Activated CD8-positive, alpha-beta T cell treated with anti-CD3 and anti-CD28 coated beads for 36 hours (primary cell): ENCODE measurements around the gene FOXN3. TPM values are rescaled to one million over a fixed set of nuclear protein-coding genes. Genes with fewer than 3 reads are reported as not detected.

Experiments used
- ATAC-seq: fragments of 200-7000 bp; cut with Tn5 transposase; one replicate; pipeline ENCODE4 v1.10.0; 2021; ENCODE audit warnings: mild to moderate bottlenecking, moderate library complexity
- CTCF ChIA-PET: fragments of 350-600 bp; sonication (Branson Sonifier 250); formaldehyde crosslinking; loops from one replicate; lab custom pipeline; 2021; ENCODE audit warnings: antibody characterized with exemption; lab: Charles Lee
- POLR2A ChIA-PET: fragments of 350-600 bp; sonication (Branson Sonifier 250); formaldehyde crosslinking; loops from one replicate; lab custom pipeline; 2021; ENCODE audit warnings: antibody characterized with exemption; lab: Charles Lee
- DNase-seq: peaks from one replicate; pipeline ENCODE4 v3.0.0-alpha.2; 2020
- H3K27ac Mint-ChIP-seq: one replicate; pipeline ENCODE4 v1.8.0; 2021; ENCODE audit warnings: mild to moderate bottlenecking, mixed read lengths
- H3K27me3 Mint-ChIP-seq: one replicate; pipeline ENCODE4 v1.8.0; 2021; ENCODE audit warnings: mixed read lengths
- H3K36me3 Mint-ChIP-seq: one replicate; pipeline ENCODE4 v1.8.0; 2021; ENCODE audit warnings: low read depth, mixed read lengths
- H3K4me1 Mint-ChIP-seq: one replicate; pipeline ENCODE4 v1.8.0; 2021; ENCODE audit warnings: low read depth, mixed read lengths
- H3K4me3 Mint-ChIP-seq: one replicate; pipeline ENCODE4 v1.8.0; 2021; ENCODE audit warnings: mild to moderate bottlenecking, moderate library complexity, mixed read lengths
- H3K9me3 Mint-ChIP-seq: one replicate; pipeline ENCODE4 v1.8.0; 2021; ENCODE audit warnings: mixed read lengths
- intact Hi-C: fragments of 100-400 bp; cut with micrococcal nuclease; formaldehyde crosslinking; loops from one replicate; pipeline ENCODE4 v1.10.0; 2022
- total RNA-seq, 2 experiments: library from RNA; stranded (reverse); gene quantifications; one replicate each; pipeline ENCODE4 v1.2.3, GENCODE V29; 2021
- TF ChIP-seq, protein P1 (sequence below): fragments of 200-600 bp; IDR thresholded peaks from one replicate; pipeline ENCODE4 v1.8.0; 2022; ENCODE audit warnings: antibody characterized with exemption, mild to moderate bottlenecking

Gene FOXN3
- total RNA-seq, 2 experiments from 2014 or later, result 83.4 to 85.0 TPM

DNA sequence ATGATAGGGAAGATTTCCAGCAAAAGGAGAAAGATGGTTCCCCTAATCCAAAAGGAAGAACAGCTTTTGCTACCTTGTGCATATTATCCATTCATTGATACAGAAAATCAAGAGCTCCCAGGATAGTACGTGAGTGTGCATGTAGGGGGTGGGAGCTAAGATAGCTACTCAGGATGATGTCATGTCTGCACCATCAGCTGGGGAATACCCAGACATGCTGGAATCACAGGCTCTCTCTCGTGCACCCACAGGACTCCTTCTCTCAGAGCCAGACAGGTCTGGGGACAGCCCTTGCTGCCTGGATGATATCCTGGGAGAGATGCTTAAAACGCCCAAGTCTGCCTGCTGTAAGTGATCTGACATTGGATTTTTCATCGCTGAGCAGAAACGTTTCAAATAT, 38.9 kb downstream of the FOXN3 start:
- H3K4me3 Mint-ChIP-seq, result no peak overlapping the region
- TF ChIP-seq, protein P1, sequence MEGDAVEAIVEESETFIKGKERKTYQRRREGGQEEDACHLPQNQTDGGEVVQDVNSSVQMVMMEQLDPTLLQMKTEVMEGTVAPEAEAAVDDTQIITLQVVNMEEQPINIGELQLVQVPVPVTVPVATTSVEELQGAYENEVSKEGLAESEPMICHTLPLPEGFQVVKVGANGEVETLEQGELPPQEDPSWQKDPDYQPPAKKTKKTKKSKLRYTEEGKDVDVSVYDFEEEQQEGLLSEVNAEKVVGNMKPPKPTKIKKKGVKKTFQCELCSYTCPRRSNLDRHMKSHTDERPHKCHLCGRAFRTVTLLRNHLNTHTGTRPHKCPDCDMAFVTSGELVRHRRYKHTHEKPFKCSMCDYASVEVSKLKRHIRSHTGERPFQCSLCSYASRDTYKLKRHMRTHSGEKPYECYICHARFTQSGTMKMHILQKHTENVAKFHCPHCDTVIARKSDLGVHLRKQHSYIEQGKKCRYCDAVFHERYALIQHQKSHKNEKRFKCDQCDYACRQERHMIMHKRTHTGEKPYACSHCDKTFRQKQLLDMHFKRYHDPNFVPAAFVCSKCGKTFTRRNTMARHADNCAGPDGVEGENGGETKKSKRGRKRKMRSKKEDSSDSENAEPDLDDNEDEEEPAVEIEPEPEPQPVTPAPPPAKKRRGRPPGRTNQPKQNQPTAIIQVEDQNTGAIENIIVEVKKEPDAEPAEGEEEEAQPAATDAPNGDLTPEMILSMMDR, result no peak
- POLR2A ChIA-PET, result no interaction called here
- DNase-seq (peak; percentile 53), ATAC-seq (peak; percentile 93)
- peaks cover 49% of the 10 kb centered on the region for H3K36me3 Mint-ChIP-seq
- peak overlapping the region; percentile 22 for H3K27ac Mint-ChIP-seq
- peaks cover 48% of the 10 kb centered on the region for H3K4me1 Mint-ChIP-seq
- peaks cover 13% of the 10 kb centered on the region for H3K9me3 Mint-ChIP-seq
- CTCF ChIA-PET, result interaction anchor here (0.9 kb wide), 1 partner anchor 13 kb away, joined by 3 read pairs; no protein-coding TSS in a partner anchor
- intact Hi-C loops, result no loop called here
- no peaks in the 10 kb centered on the region for H3K27me3 Mint-ChIP-seq

DNA sequence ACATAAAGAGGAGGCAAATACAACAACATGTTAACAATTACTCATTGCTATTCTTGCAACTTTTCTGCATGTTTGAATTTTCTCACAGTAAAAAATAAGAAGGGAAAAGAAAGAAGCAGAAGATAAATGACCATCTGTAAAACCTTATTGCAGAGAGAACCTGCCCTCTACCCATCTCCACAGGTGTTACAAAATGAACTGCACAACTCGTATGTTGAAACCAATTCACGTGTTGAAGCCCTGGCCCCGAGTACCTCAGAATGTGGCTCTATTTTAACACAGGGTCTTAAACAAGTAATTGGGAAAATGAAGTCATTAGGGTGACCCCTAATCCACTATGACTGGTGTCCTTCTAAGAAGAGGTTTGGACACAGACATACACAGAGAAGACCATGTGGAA, 39.5 kb downstream of the FOXN3 start:
- no peak overlapping the region for H3K27ac Mint-ChIP-seq
- CTCF ChIA-PET, result interaction anchor here (1.0 kb wide), 1 partner anchor 13 kb away, joined by 3 read pairs; no protein-coding TSS in a partner anchor
- DNase-seq (no peak), ATAC-seq (no peak)
- no peaks in the 10 kb centered on the region for H3K27me3 Mint-ChIP-seq
- H3K4me1 Mint-ChIP-seq, result peaks cover 51% of the 10 kb centered on the region
- POLR2A ChIA-PET, result interaction anchor here (1.1 kb wide), 1 partner anchor 21 kb away, joined by 4 read pairs; no protein-coding TSS in a partner anchor
- H3K9me3 Mint-ChIP-seq, result peaks cover 13% of the 10 kb centered on the region
- intact Hi-C loops, result no loop called here
- peaks cover 50% of the 10 kb centered on the region for H3K36me3 Mint-ChIP-seq
- TF ChIP-seq, protein P1, result no peak
- no peak overlapping the region for H3K4me3 Mint-ChIP-seq

DNA sequence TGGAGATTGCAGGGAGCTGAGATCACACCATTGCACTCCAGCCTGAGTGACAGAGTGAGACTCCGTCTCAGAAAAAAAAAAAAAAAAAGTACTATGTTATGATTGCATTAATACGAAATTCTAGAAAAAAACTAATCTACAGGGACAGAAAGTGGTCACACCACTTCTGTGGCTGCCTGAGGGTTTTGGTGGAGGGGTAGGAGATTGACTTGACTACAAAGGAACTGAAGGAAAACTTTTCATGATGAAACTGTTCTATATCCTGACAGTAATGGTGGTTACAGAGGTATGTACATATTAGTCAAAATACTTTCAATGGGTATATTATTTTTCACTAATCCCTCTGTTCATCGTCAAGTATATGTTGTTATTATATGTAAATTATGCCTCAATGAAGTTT, 42.1 kb downstream of the FOXN3 start:
- ATAC-seq (peak; percentile 6), DNase-seq (peak; percentile 38)
- no peak overlapping the region for H3K27ac Mint-ChIP-seq
- H3K4me1 Mint-ChIP-seq, result peaks cover 68% of the 10 kb centered on the region
- peaks cover 6% of the 10 kb centered on the region for H3K9me3 Mint-ChIP-seq
- H3K36me3 Mint-ChIP-seq, result peaks cover 45% of the 10 kb centered on the region
- H3K27me3 Mint-ChIP-seq, result no peaks in the 10 kb centered on the region
- CTCF ChIA-PET, result interaction anchor here (0.6 kb wide), 1 partner anchor 198 kb away, joined by 3 read pairs; no protein-coding TSS in a partner anchor
- no peak overlapping the region for H3K4me3 Mint-ChIP-seq
- POLR2A ChIA-PET, result no interaction called here
- TF ChIP-seq, protein P1, result no peak
- intact Hi-C loops, result loop anchor here (5.0 kb wide), 1 partner anchor 32 kb away; no protein-coding TSS in a partner anchor

DNA sequence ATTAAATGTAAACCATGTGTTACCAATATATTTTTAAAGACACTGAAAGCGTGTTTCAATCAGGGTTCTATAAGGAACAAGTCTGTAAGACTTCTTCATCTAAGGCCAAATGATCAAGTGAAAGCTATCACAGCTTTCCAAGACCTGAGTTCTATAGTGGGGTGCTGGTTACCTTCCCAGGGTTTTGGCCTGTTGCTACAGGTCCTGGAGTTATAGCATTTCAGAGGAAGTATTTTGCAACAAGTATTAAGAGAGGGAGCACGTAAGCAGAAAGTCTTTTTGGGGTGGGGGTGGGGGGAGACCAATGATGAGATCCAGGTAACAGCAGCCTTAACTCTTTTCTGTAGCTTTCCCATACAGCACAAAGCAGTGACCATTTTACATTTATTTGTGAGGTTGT, 43.8 kb downstream of the FOXN3 start:
- intact Hi-C loops, result loop anchor here (5.0 kb wide), 1 partner anchor 34 kb away; no protein-coding TSS in a partner anchor
- Mint-ChIP-seq H3K27ac (peak overlapping the region; percentile 50), H3K9me3 (peaks cover 8% of the 10 kb centered on the region), H3K36me3 (peaks cover 44% of the 10 kb centered on the region), H3K4me3 (no peak overlapping the region), H3K27me3 (no peaks in the 10 kb centered on the region), H3K4me1 (peaks cover 70% of the 10 kb centered on the region)
- TF ChIP-seq, protein P1, result no peak
- POLR2A ChIA-PET, result interaction anchor here (0.7 kb wide), 1 partner anchor 91 kb away, joined by 3 read pairs; no protein-coding TSS in a partner anchor
- ATAC-seq (no peak), DNase-seq (no peak)
- CTCF ChIA-PET, result interaction anchor here (0.8 kb wide), 1 partner anchor 8 kb away, joined by 3 read pairs; no protein-coding TSS in a partner anchor

DNA sequence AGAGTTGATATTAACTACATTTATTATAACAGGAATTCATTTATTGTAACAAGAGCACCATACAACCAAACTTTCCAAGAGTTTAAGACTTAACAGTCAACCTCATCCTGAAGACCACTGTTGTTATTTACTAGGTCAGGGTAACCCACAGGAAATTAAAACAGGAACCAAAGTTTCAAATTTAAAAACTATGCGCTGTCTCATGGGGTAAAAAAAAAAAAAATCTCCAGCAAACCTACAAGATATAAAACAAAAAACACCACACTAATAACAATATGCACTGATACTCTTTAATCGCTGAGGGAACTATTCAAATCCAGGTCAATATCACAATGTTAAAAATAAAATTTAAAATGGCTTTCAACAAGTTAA, 44.5 kb downstream of the FOXN3 start:
- Mint-ChIP-seq H3K27me3 (no peaks in the 10 kb centered on the region), H3K4me3 (no peak overlapping the region), H3K36me3 (peaks cover 43% of the 10 kb centered on the region), H3K27ac (no peak overlapping the region), H3K9me3 (peaks cover 8% of the 10 kb centered on the region), H3K4me1 (peaks cover 68% of the 10 kb centered on the region)
- no peak for ATAC-seq
- CTCF ChIA-PET, result no interaction called here
- TF ChIP-seq, protein P1, result no peak
- no peak for DNase-seq
- POLR2A ChIA-PET, result no interaction called here
- intact Hi-C loops, result loop anchor here (5.0 kb wide), 1 partner anchor 35 kb away; no protein-coding TSS in a partner anchor
